ENCODE results near the gene LRRC49. TPM values are rescaled to one million over a fixed set of nuclear protein-coding genes. Genes with fewer than 3 reads are reported as not detected.

The LRRC49 gene
- total RNA-seq, 1 experiment from 2014 or later: 6.2 TPM

- no peaks in the 10 kb centered on the region for H3K27me3 ChIP-seq (ENCODE audit: insufficient read depth, low read depth)
- BruUV-seq (replicated peaks): no TSS peak
- H2AFZ ChIP-seq: no peak overlapping the region
- H4K20me1 ChIP-seq (ENCODE audit: insufficient read depth): no peaks in the 10 kb centered on the region
- H3K4me3 ChIP-seq: no peak overlapping the region
- no peaks in the 10 kb centered on the region for H3K79me2 ChIP-seq (ENCODE audit: low read depth)
- no peaks in the 10 kb centered on the region for H3K9me3 ChIP-seq (ENCODE audit: insufficient read depth, low read depth)
- no peaks in the 10 kb centered on the region for H3K36me3 ChIP-seq (ENCODE audit: low read depth)
- no peak for DNase-seq
- H3F3A ChIP-seq (ENCODE audit: insufficient read depth, low read depth): no peaks in the 10 kb centered on the region
- no peaks in the 10 kb centered on the region for H3K9me2 ChIP-seq (ENCODE audit: insufficient read depth)
- ChIA-PET CTCF (no interaction called here), POLR2A (ENCODE audit: unreplicated experiment) (no interaction called here)
- no peak overlapping the region for H3K27ac ChIP-seq
- H3K4me1 ChIP-seq (replicated peaks; ENCODE audit: insufficient read depth): no peaks in the 10 kb centered on the region
- intact Hi-C loops (cut with micrococcal nuclease; ENCODE audit: unreplicated experiment): no loop called here
- TF ChIP-seq, protein P1, sequence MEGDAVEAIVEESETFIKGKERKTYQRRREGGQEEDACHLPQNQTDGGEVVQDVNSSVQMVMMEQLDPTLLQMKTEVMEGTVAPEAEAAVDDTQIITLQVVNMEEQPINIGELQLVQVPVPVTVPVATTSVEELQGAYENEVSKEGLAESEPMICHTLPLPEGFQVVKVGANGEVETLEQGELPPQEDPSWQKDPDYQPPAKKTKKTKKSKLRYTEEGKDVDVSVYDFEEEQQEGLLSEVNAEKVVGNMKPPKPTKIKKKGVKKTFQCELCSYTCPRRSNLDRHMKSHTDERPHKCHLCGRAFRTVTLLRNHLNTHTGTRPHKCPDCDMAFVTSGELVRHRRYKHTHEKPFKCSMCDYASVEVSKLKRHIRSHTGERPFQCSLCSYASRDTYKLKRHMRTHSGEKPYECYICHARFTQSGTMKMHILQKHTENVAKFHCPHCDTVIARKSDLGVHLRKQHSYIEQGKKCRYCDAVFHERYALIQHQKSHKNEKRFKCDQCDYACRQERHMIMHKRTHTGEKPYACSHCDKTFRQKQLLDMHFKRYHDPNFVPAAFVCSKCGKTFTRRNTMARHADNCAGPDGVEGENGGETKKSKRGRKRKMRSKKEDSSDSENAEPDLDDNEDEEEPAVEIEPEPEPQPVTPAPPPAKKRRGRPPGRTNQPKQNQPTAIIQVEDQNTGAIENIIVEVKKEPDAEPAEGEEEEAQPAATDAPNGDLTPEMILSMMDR (conservative IDR thresholded peaks at IDR 0.05): no peak
- no peak for TF ChIP-seq EZH2 (IDR thresholded peaks at IDR 0.05; ENCODE audit: low read depth)
- H3K4me2 ChIP-seq: no peak overlapping the region
Observed at GRCh38 chr15:70955151-70955550, 62.5 kb downstream of the LRRC49 start.

- Histone ChIP-seq H4K20me1 (ENCODE audit: insufficient read depth) (no peaks in the 10 kb centered on the region), H3K9me3 (ENCODE audit: insufficient read depth, low read depth) (no peaks in the 10 kb centered on the region), H3K36me3 (ENCODE audit: low read depth) (no peaks in the 10 kb centered on the region), H3K9me2 (ENCODE audit: insufficient read depth) (no peaks in the 10 kb centered on the region), H3K4me2 (no peak overlapping the region), H3F3A (ENCODE audit: insufficient read depth, low read depth) (no peaks in the 10 kb centered on the region), H3K4me1 (replicated peaks; ENCODE audit: insufficient read depth) (no peaks in the 10 kb centered on the region), H2AFZ (no peak overlapping the region), H3K27ac (no peak overlapping the region), H3K79me2 (ENCODE audit: low read depth) (no peaks in the 10 kb centered on the region), H3K4me3 (no peak overlapping the region), H3K27me3 (ENCODE audit: insufficient read depth, low read depth) (no peaks in the 10 kb centered on the region)
- POLR2A ChIA-PET (ENCODE audit: unreplicated experiment): no interaction called here
- BruUV-seq (replicated peaks): no TSS peak
- TF ChIP-seq EZH2 (IDR thresholded peaks at IDR 0.05; ENCODE audit: low read depth): no peak
- TF ChIP-seq, protein P1 (conservative IDR thresholded peaks at IDR 0.05): no peak
- no peak for DNase-seq
- intact Hi-C loops (cut with micrococcal nuclease; ENCODE audit: unreplicated experiment): no loop called here
- CTCF ChIA-PET: no interaction called here
Observed at GRCh38 chr15:70956201-70956995, 63.8 kb downstream of the LRRC49 start.

DNA sequence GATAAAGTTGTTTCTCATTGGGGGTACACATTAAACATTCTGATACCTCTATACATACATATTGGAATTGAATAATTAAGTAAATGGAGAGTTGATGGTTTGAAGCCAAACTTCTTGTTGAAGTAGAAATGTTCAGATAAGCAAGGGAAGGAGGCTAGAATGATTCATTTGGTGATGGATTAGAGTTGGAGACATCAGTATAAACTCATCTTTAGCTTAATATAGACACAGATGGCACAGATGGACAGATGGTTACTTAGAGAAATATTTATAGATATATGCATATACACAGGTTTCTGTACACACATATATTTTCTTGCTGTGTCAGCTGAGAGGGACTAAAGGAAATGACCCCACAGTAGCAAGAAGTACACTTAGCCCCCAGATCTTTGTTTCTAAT is 69.5 kb downstream of the LRRC49 start:
- no TSS peak for BruUV-seq (replicated peaks)
- H4K20me1 ChIP-seq (ENCODE audit: insufficient read depth): no peaks in the 10 kb centered on the region
- no peak overlapping the region for H3K4me3 ChIP-seq
- no peak overlapping the region for H2AFZ ChIP-seq
- H3K27me3 ChIP-seq (ENCODE audit: insufficient read depth, low read depth): no peaks in the 10 kb centered on the region
- no peaks in the 10 kb centered on the region for H3K36me3 ChIP-seq (ENCODE audit: low read depth)
- no peaks in the 10 kb centered on the region for H3K9me2 ChIP-seq (ENCODE audit: insufficient read depth)
- no peak for DNase-seq
- no peaks in the 10 kb centered on the region for H3F3A ChIP-seq (ENCODE audit: insufficient read depth, low read depth)
- H3K9me3 ChIP-seq (ENCODE audit: insufficient read depth, low read depth): no peaks in the 10 kb centered on the region
- no peaks in the 10 kb centered on the region for H3K79me2 ChIP-seq (ENCODE audit: low read depth)
- TF ChIP-seq, protein P1 (conservative IDR thresholded peaks at IDR 0.05): no peak
- TF ChIP-seq EZH2 (IDR thresholded peaks at IDR 0.05; ENCODE audit: low read depth): no peak
- CTCF ChIA-PET: no interaction called here
- POLR2A ChIA-PET (ENCODE audit: unreplicated experiment): no interaction called here
- no peak overlapping the region for H3K4me2 ChIP-seq
- no peak overlapping the region for H3K27ac ChIP-seq
- intact Hi-C loops (cut with micrococcal nuclease; ENCODE audit: unreplicated experiment): no loop called here
- no peaks in the 10 kb centered on the region for H3K4me1 ChIP-seq (replicated peaks; ENCODE audit: insufficient read depth)
